Activated naive CD8-positive, alpha-beta T cell treated with anti-CD3 and anti-CD28 coated beads, Interleukin-2, amount 10 ng/mL, durations not matched to agents 7 days and 5 days (primary cell): ENCODE results near the gene ABLIM2. TPM values are rescaled to one million over a fixed set of nuclear protein-coding genes. Genes with fewer than 3 reads are reported as not detected.
"Not testable (repeated sequence)": the region's sequence is repeated elsewhere in the genome, so short reads cannot be mapped to it uniquely, and the experiment has no call there.

Experiments used
- ATAC-seq: fragments of 150-1000 bp; cut with Tn5 transposase; one replicate; pipeline ENCODE4 v1.10.0; 2021; ENCODE audit warnings: low read depth, moderate library complexity
- POLR2A ChIA-PET: fragments of 350-600 bp; sonication (Branson Sonifier 250); formaldehyde crosslinking; loops from one replicate; lab custom pipeline; 2021; ENCODE audit warnings: antibody characterized with exemption; lab: Charles Lee
- DNase-seq: peaks from one replicate; pipeline ENCODE4 v3.0.0; 2021
- H3K27ac Mint-ChIP-seq: one replicate; pipeline ENCODE4 v1.8.0; 2022; ENCODE audit warnings: mild to moderate bottlenecking, mixed read lengths
- H3K27me3 Mint-ChIP-seq: one replicate; pipeline ENCODE4 v1.8.0; 2022; ENCODE audit warnings: mild to moderate bottlenecking, moderate library complexity, mixed read lengths
- H3K36me3 Mint-ChIP-seq: one replicate; pipeline ENCODE4 v1.8.0; 2021; ENCODE audit warnings: mild to moderate bottlenecking, mixed read lengths
- H3K4me1 Mint-ChIP-seq: one replicate; pipeline ENCODE4 v1.8.0; 2021; ENCODE audit warnings: mixed read lengths
- H3K4me3 Mint-ChIP-seq: one replicate; pipeline ENCODE4 v1.8.0; 2022; ENCODE audit warnings: mild to moderate bottlenecking, moderate library complexity, mixed read lengths
- H3K9me3 Mint-ChIP-seq: one replicate; pipeline ENCODE4 v1.8.0; 2021; ENCODE audit warnings: mixed read lengths
- total RNA-seq, 2 experiments: library from RNA; stranded (reverse); gene quantifications; one replicate each; pipeline ENCODE4 v1.2.3, GENCODE V29; 2021

ABLIM2 gene
- total RNA-seq, 2 experiments from 2014 or later: 1.7 to 2.5 TPM

GRCh38 chr4:8143392-8144140 is 15.0 kb downstream of the ABLIM2 start:
- H3K9me3 Mint-ChIP-seq: peaks cover 2% of the 10 kb centered on the region
- ATAC-seq: no peak
- no peak for DNase-seq
- H3K4me1 Mint-ChIP-seq: no peaks in the 10 kb centered on the region
- H3K27me3 Mint-ChIP-seq: peaks cover 2% of the 10 kb centered on the region
- H3K36me3 Mint-ChIP-seq: no peaks in the 10 kb centered on the region
- H3K4me3 Mint-ChIP-seq: no peak overlapping the region
- H3K27ac Mint-ChIP-seq: no peak overlapping the region
- POLR2A ChIA-PET: no interaction called here

GRCh38 chr4:8142556-8142955 is 16.1 kb downstream of the ABLIM2 start:
- Mint-ChIP-seq H3K4me1 (no peaks in the 10 kb centered on the region), H3K27ac (no peak overlapping the region), H3K27me3 (no peaks in the 10 kb centered on the region), H3K36me3 (no peaks in the 10 kb centered on the region), H3K9me3 (peaks cover 2% of the 10 kb centered on the region), H3K4me3 (no peak overlapping the region)
- DNase-seq: no peak
- ATAC-seq: no peak
- POLR2A ChIA-PET: no interaction called here

GRCh38 chr4:8141935-8142334 is 16.7 kb downstream of the ABLIM2 start:
- Mint-ChIP-seq H3K4me1 (no peaks in the 10 kb centered on the region), H3K4me3 (no peak overlapping the region), H3K9me3 (peaks cover 2% of the 10 kb centered on the region), H3K36me3 (no peaks in the 10 kb centered on the region), H3K27ac (no peak overlapping the region), H3K27me3 (no peaks in the 10 kb centered on the region)
- DNase-seq (no peak), ATAC-seq (peak; percentile 18)
- POLR2A ChIA-PET: no interaction called here

- H3K4me1 Mint-ChIP-seq: no peaks in the 10 kb centered on the region
- H3K27ac Mint-ChIP-seq: no peak overlapping the region
- no peak for DNase-seq
- H3K4me3 Mint-ChIP-seq: no peak overlapping the region
- POLR2A ChIA-PET: no interaction called here
- H3K36me3 Mint-ChIP-seq: no peaks in the 10 kb centered on the region
- no peak for ATAC-seq
- peaks cover 2% of the 10 kb centered on the region for H3K9me3 Mint-ChIP-seq
- no peaks in the 10 kb centered on the region for H3K27me3 Mint-ChIP-seq
These were observed 17.7 kb downstream of the ABLIM2 start for GRCh38 chr4:8140915-8141314.

GRCh38 chr4:8139726-8140125 is 18.9 kb downstream of the ABLIM2 start:
- POLR2A ChIA-PET, DNase-seq, H3K4me3 Mint-ChIP-seq, H3K9me3 Mint-ChIP-seq, H3K36me3 Mint-ChIP-seq, H3K27ac Mint-ChIP-seq, H3K4me1 Mint-ChIP-seq, H3K27me3 Mint-ChIP-seq, ATAC-seq: not testable (repeated sequence)

- Mint-ChIP-seq H3K27me3 (no peaks in the 10 kb centered on the region), H3K27ac (no peak overlapping the region), H3K36me3 (no peaks in the 10 kb centered on the region), H3K9me3 (peaks cover 2% of the 10 kb centered on the region), H3K4me3 (no peak overlapping the region), H3K4me1 (no peaks in the 10 kb centered on the region)
- no peak for ATAC-seq
- no peak for DNase-seq
- POLR2A ChIA-PET: no interaction called here
These were observed 21.5 kb downstream of the ABLIM2 start for GRCh38 chr4:8136972-8137710.

- Mint-ChIP-seq H3K9me3 (peaks cover 2% of the 10 kb centered on the region), H3K4me3 (no peak overlapping the region), H3K4me1 (no peaks in the 10 kb centered on the region), H3K27me3 (no peaks in the 10 kb centered on the region), H3K27ac (no peak overlapping the region), H3K36me3 (no peaks in the 10 kb centered on the region)
- POLR2A ChIA-PET: no interaction called here
- DNase-seq: no peak
- no peak for ATAC-seq
These were observed 22.1 kb downstream of the ABLIM2 start for GRCh38 chr4:8136529-8136928.

GRCh38 chr4:8135666-8136065 is 22.9 kb downstream of the ABLIM2 start:
- Mint-ChIP-seq H3K27me3 (no peaks in the 10 kb centered on the region), H3K4me3 (no peak overlapping the region), H3K9me3 (peaks cover 2% of the 10 kb centered on the region), H3K27ac (no peak overlapping the region), H3K36me3 (no peaks in the 10 kb centered on the region), H3K4me1 (no peaks in the 10 kb centered on the region)
- POLR2A ChIA-PET: no interaction called here
- DNase-seq (no peak), ATAC-seq (no peak)

- Mint-ChIP-seq H3K4me1 (no peaks in the 10 kb centered on the region), H3K36me3 (no peaks in the 10 kb centered on the region), H3K4me3 (no peak overlapping the region), H3K27ac (no peak overlapping the region), H3K27me3 (no peaks in the 10 kb centered on the region), H3K9me3 (no peaks in the 10 kb centered on the region)
- POLR2A ChIA-PET: no interaction called here
- DNase-seq (no peak), ATAC-seq (no peak)
These were observed 24.6 kb downstream of the ABLIM2 start for GRCh38 chr4:8133897-8134563.

GRCh38 chr4:8132947-8133705 is 25.5 kb downstream of the ABLIM2 start:
- no peak for DNase-seq
- POLR2A ChIA-PET: no interaction called here
- no peaks in the 10 kb centered on the region for H3K27me3 Mint-ChIP-seq
- H3K4me3 Mint-ChIP-seq: no peak overlapping the region
- ATAC-seq: no peak
- no peaks in the 10 kb centered on the region for H3K9me3 Mint-ChIP-seq
- no peaks in the 10 kb centered on the region for H3K36me3 Mint-ChIP-seq
- H3K4me1 Mint-ChIP-seq: no peaks in the 10 kb centered on the region
- H3K27ac Mint-ChIP-seq: no peak overlapping the region

GRCh38 chr4:8132400-8132799 is 26.2 kb downstream of the ABLIM2 start:
- no peaks in the 10 kb centered on the region for H3K9me3 Mint-ChIP-seq
- DNase-seq (no peak), ATAC-seq (no peak)
- H3K27ac Mint-ChIP-seq: no peak overlapping the region
- H3K4me1 Mint-ChIP-seq: no peaks in the 10 kb centered on the region
- POLR2A ChIA-PET: no interaction called here
- H3K4me3 Mint-ChIP-seq: no peak overlapping the region
- no peaks in the 10 kb centered on the region for H3K36me3 Mint-ChIP-seq
- H3K27me3 Mint-ChIP-seq: no peaks in the 10 kb centered on the region

- POLR2A ChIA-PET: no interaction called here
These were observed 26.8 kb downstream of the ABLIM2 start for GRCh38 chr4:8131826-8132225.

GRCh38 chr4:8131210-8131609 is 27.4 kb downstream of the ABLIM2 start:
- POLR2A ChIA-PET: no interaction called here

More at GRCh38 chr4:8131826-8132225, 26.8 kb downstream of the ABLIM2 start:
- no peak for ATAC-seq
- Mint-ChIP-seq H3K4me1 (no peaks in the 10 kb centered on the region), H3K27ac (no peak overlapping the region), H3K27me3 (no peaks in the 10 kb centered on the region), H3K4me3 (no peak overlapping the region), H3K36me3 (no peaks in the 10 kb centered on the region), H3K9me3 (no peaks in the 10 kb centered on the region)
- DNase-seq: no peak

More at GRCh38 chr4:8131210-8131609, 27.4 kb downstream of the ABLIM2 start:
- no peaks in the 10 kb centered on the region for H3K27me3 Mint-ChIP-seq
- no peak for ATAC-seq
- H3K27ac Mint-ChIP-seq: no peak overlapping the region
- H3K4me1 Mint-ChIP-seq: no peaks in the 10 kb centered on the region
- no peaks in the 10 kb centered on the region for H3K36me3 Mint-ChIP-seq
- DNase-seq: no peak
- no peaks in the 10 kb centered on the region for H3K9me3 Mint-ChIP-seq
- H3K4me3 Mint-ChIP-seq: no peak overlapping the region
